ENCODE measurements around the gene MFSD1. TPM values are rescaled to one million over a fixed set of nuclear protein-coding genes. Genes with fewer than 3 reads are reported as not detected.

The MFSD1 gene
- total RNA-seq, 1 donor from 2014 or later = 28.5 TPM

GRCh38 chr3:158809642-158810041 lies 7.8 kb downstream of the MFSD1 start:
- ATAC-seq = peak; percentile 39
- DNase-seq (ENCODE audit: low spot score) = no peak

DNA sequence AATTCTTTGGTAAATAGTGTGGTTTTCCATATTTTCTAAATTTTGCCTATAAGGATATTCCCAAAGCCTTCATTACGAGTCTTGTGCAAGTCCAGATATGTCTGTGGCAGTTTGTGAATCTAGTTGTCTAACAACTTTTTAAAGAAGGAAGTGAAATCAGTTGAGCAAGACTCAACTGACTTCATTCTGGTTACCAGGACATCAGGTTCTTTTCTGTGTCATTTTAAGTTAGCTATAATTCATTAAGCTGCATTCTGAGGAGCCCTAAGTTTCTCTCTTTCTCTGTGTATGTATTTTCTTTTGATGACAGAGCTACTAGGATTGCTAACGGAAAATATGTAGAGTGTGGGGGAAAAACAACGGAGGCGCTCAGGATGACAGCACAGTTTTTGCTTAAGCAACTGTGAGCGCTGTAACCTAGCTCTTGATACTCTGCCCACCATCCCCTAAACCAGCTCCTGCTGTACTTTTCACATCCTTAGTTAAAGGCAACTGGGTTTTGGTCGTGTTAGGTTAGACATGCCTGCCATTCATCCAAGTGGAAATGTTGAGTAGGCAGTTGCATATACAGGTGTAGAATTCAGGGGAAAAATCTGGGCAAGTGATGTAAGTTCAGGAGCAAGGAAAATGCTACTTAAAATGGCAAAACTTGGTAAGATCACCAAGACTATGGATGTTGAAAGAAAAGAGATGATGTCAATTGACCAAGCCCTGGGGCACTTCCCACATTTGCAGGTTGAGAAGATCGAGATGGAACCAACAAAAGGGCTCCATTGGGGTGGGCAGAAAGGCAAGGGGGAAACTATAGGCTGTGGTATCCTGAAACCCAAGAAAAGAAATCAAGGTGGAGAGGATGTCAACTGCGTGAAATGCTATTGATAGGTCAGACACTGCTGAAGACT lies 9.2 kb downstream of the MFSD1 start:
- ATAC-seq = no peak
- no peak for DNase-seq (ENCODE audit: low spot score)

GRCh38 chr3:158819282-158819681 lies 17.4 kb downstream of the MFSD1 start:
- no peak for DNase-seq (ENCODE audit: low spot score)
- ATAC-seq = no peak

GRCh38 chr3:158820521-158820920 lies 18.7 kb downstream of the MFSD1 start:
- no peak for ATAC-seq
- no peak for DNase-seq (ENCODE audit: low spot score)

GRCh38 chr3:158821847-158822246 lies 20.0 kb downstream of the MFSD1 start:
- no peak for DNase-seq (ENCODE audit: low spot score)

GRCh38 chr3:158823426-158823825 lies 21.6 kb downstream of the MFSD1 start:
- DNase-seq (ENCODE audit: low spot score) (no peak), ATAC-seq (no peak)

More at GRCh38 chr3:158821847-158822246, 20.0 kb downstream of the MFSD1 start:
- no peak for ATAC-seq

DNA sequence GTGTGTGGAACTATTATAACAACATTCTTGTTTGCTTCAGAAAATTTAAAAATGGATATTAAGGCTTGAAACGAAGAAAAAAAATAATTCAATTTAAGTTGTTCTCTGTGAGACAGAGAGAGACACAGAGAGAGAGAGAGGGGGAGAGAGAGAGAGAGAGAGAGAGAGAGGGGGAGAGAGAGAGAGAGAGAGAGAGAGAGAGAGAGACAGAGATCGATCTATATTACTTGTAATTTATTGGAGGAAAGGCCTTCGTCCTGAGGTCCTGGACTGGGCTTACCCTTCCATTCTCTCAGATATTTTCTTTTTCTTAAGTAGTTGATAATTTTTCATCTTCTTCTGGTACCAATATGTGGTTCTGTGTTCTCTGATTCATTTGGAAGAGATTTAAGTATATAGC lies 25.9 kb downstream of the MFSD1 start:
- ATAC-seq = no peak
- no peak for DNase-seq (ENCODE audit: low spot score)

DNA sequence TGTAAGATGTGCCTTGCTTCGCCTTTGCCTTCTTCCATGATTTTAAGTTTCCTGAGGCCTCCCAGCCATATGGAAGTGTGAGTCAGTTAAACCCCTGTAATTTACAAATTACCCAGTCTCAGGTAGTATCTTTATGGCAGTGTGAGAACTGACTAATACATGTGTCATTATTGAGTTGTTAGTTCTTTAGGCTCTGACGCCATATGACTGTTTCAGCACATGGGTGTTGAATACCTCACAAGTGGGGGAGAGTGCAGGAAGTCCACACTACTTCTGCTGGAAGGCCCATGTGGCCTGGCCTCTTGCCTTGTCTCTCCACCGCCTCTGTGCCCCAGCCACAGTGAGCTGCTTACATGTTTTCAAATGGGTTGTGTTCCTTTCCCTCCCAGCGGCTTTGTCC lies 28.5 kb downstream of the MFSD1 start:
- ATAC-seq = no peak
- DNase-seq (ENCODE audit: low spot score) = no peak

- ATAC-seq (no peak), DNase-seq (ENCODE audit: low spot score) (no peak)
These were observed 30.0 kb downstream of the MFSD1 start for GRCh38 chr3:158831861-158832260.

DNA sequence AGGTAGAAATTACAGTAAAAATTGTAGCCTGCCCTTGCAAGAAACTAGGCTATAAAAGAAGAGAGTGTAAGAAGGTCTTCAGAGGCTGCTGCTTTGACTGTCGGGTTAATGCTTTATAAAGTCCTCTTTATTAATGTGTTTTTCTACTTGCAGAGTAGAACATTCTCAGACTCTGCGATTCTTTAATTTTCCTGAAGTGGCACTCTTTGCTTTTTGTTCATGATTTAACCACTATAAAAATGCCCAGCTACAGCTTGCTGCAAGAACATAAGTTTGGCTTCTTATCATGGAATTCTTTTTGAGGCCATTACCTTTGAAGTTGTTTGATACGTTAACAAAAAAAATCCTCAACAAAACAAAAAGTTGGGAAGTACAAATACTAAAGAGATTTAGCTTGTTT lies 33.8 kb downstream of the MFSD1 start:
- no peak for ATAC-seq
- DNase-seq (ENCODE audit: low spot score) = no peak

GRCh38 chr3:158836312-158836711 lies 34.5 kb downstream of the MFSD1 start:
- ATAC-seq (no peak), DNase-seq (ENCODE audit: low spot score) (no peak)

DNA sequence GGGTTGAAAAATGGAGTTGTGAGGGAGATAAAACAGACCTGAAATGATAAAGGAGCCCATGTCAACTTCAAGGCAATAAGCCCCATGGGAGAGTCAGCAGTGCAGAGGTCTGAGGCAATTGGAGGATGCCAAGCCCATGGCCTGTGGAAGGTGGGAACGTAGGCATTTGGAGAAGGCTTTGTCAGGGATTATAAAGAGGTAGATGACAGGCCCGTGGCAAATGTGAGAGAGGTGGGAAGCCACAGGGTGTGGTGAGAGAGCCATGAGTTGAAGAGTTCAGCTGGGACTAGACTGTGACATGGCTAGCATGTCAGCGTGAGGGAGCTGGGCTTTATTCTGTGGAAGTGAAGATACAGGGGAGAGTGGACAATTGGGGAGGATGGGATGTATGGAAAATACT lies 35.4 kb downstream of the MFSD1 start:
- DNase-seq (ENCODE audit: low spot score) (no peak), ATAC-seq (no peak)

- no peak for DNase-seq (ENCODE audit: low spot score)
- no peak for ATAC-seq
These were observed 38.1 kb downstream of the MFSD1 start for GRCh38 chr3:158839966-158840365.

GRCh38 chr3:158841387-158841786 lies 39.5 kb downstream of the MFSD1 start:
- no peak for ATAC-seq
- no peak for DNase-seq (ENCODE audit: low spot score)

GRCh38 chr3:158842976-158843375 lies 41.1 kb downstream of the MFSD1 start:
- no peak for ATAC-seq
- DNase-seq (ENCODE audit: low spot score) = no peak

DNA sequence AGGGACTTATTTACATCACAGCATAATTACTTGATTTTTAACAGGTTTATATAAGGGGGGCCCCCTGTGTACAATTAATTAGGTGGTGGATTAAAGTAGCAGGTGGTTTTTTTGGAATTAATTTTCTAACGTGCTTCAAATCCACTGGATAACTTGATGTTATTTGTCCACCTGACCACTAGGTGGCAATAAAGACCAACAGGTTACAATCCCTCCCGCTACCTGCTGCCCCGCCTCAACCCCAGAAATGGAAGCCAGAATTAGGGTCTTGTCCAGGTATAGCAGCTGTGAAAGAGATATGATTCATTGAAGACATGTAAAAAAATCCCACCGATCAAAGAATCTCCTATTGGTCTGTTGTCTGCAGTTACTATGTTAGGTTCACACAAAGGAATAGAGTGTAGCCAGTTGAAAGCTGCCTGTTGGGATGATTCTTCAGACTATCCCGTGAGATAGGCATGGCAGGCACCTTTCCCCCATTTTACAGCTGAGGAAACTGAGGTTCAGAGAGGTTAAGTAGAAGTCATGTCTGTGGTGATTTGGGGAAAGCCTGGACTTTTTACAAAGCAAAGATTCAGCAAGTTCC lies 44.0 kb downstream of the MFSD1 start:
- ATAC-seq (peak; percentile 89), DNase-seq (ENCODE audit: low spot score) (no peak)

DNA sequence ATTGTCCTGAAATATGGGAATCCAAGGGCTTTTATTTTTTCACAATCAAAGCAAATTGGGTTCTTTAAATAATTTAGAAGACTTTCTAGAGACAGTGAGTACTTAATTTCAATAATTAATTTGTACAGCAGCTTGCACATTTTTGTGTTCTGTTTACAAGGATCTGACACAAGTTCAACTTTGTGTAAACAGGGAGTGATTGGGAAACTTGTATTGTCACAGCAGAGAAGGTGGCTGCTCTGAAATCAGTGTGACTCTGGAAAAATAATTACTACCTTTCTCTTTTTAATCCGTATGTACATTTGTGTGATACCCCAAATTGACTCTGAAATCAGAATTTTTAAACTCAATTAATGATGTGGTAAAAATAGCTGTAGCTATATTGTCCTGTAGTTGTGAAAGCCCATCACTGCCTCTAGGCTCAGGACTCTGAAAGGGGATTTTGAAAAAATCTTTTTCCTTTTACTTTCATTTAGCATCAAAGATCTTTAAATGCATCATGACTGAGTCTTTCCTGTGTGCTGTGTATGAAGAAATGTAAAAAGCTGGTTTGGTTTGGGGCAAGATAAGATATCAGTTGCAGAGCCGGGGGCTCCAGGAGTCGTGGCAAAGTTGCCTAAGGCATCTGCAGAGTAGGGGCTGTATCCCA lies 45.1 kb downstream of the MFSD1 start:
- ATAC-seq (peak; percentile 69), DNase-seq (ENCODE audit: low spot score) (no peak)

GRCh38 chr3:158847452-158847821 lies 45.6 kb downstream of the MFSD1 start:
- no peak for ATAC-seq
- no peak for DNase-seq (ENCODE audit: low spot score)

GRCh38 chr3:158847885-158848284 lies 46.0 kb downstream of the MFSD1 start:
- DNase-seq (ENCODE audit: low spot score) = no peak
- ATAC-seq = no peak

DNA sequence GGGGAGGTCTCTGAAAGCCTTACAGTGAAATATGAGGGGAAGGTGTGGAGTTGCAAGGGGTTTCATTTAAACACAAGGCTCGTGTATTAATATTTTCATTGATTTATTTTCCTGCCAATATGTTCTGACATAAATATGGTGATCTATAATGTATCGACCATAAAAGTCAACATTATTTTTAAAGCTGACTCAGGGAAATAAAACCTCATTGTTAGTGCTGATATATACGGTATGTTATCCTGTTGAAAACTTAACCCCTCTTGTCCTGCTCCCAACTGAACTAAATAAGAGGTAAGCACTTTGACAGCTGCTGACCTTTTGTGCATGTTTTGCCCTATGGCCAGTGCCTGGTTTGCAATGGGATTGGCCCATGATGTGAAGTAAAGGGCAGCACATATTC lies 47.9 kb downstream of the MFSD1 start:
- ATAC-seq (no peak), DNase-seq (ENCODE audit: low spot score) (no peak)

- DNase-seq (ENCODE audit: low spot score) (no peak), ATAC-seq (no peak)
These were observed 57.5 kb downstream of the MFSD1 start for GRCh38 chr3:158859362-158859761.

- DNase-seq (ENCODE audit: low spot score) (no peak), ATAC-seq (no peak)
These were observed 61.4 kb downstream of the MFSD1 start for GRCh38 chr3:158863247-158863646.
